A204.1 (cell line): ENCODE measurements around the gene AP4E1.
"Not testable (repeated sequence)": the region's sequence is repeated elsewhere in the genome, so short reads cannot be mapped to it uniquely, and the experiment has no call there.

Experiments
- FAIRE-seq: peaks from 2 replicates; lab custom pipeline; 2012; peaks lifted over from hg19 to GRCh38; lab: Jason Lieb, UNC

The AP4E1 gene

DNA sequence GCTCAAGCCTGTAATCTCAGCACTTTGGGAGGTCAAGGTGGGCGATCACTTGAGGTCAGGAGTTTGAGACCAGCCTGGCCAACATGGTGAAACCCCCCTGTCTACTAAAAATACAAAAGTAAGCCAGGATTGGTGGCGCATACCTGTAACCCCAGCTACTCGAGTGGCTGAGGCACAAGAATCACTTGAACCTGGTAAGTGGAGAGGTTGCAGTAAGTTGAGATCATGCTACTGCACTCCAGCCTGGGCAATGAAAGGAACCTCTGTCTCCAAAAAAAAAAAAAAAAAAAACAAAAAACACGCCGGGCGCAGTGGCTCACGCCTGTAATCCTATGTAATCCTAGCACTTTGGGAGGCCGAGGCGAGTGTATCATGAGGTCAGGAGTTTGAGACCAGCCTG is 18.9 kb upstream of the AP4E1 start:
- FAIRE-seq, result no peak

DNA sequence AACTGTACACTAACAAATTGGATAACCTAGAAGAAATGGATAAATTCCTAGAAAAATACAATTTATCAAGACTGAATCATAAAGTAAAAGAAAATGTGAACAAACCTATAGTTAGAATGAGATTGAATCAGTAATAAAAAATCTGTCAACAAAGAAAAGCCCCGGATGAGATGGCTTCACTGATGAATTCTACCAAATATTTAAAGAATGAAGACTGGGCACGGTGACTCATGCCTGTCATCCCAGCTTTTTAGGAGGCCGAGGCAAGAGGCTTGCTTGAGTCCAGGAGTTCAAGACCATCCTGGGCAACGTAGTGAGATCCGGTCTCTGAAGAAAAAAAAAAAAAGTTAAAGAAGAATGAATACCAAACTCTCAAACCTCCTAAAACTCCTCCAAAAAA is 17.7 kb upstream of the AP4E1 start:
- no peak for FAIRE-seq

GRCh38 chr15:50891159-50891558 is 17.3 kb upstream of the AP4E1 start:
- no peak for FAIRE-seq

GRCh38 chr15:50893976-50894375 is 14.5 kb upstream of the AP4E1 start:
- no peak for FAIRE-seq

DNA sequence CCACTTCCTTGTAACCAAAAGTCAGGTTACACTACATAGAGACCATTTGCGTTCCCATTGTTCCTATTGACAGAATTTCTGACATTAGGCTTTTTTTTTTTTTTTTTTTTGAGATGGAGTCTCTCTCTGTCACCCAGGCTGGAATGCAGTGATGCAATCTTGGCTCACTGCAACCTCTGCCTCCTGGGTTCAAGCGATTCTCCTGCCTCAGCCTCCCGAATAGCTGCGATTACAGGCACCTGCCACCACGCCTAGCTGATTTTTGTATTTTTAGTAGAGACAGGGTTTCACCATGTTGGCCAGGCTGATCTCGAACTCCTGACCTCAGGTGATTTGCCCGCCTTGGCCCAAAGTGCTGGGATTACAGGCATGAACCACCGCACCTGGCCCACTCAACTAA is 7.1 kb upstream of the AP4E1 start:
- FAIRE-seq, result not testable (repeated sequence)

DNA sequence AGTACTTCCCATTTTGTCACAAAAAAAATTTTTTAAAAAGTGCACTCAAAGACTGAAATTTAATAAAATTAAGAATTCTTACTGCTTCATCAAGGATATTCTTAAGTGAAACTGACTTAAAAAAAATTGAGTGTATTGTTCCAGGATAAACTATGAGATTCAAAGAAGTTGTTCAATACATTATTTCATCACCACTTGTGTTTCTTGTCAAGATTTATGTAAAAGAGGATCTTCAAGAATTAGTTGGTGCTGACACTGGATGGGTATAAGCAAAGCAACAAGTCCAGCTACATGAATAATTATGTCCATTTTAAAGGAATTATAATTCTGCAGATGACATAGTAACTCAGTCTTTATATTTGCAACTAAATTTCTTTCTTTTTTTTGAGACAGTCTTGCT is 4.3 kb upstream of the AP4E1 start:
- no peak for FAIRE-seq

- no peak for FAIRE-seq
These were observed 3.4 kb upstream of the AP4E1 start for GRCh38 chr15:50905055-50905454.

GRCh38 chr15:50906954-50907600 is 1.4 kb upstream of the AP4E1 start:
- no peak for FAIRE-seq

DNA sequence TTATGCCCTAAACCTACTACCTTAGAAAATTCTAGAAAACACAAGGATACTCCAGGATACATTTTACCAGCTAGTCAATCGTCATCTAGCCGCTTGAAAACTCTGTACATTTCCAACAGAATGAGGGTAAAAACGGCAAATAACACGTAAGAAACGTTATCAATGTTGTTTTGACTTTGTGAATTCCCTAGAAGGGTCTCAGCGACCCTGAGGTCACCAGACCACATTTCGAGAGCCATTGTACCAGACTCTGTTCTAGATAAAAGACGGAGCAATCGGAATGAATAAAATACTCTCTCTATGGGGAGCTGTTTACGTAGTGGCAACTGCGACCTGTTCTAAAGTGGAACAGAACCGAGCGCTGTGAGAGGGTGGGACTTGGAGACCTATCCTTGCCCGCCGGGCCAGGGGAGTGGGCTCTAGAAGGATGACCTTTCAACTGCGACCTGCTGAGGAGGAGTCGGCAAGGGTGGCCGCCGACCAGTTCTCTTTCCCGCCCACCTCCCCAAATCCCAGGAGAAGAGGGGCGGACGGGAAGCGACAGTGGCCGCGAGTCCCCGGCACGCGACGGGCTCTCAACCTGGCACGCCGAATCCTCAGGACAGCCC is 778 bp upstream of the AP4E1 start:
- FAIRE-seq, result no peak

DNA sequence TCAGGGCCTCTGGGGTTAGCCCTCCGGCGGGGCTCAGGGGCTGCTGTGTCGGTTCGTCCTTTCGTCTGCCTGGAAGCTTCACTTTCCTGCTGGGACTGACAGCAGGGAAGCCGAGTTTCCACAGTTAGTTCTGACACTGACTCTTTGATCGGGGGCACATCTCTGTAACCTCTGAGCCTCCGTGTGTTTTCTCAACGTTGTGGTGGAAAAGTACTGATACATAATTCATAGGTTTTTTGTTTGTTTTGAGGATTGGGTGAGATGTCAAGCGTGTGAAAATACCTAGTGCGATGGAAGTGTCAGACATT is 481 bp downstream of the AP4E1 start:
- no peak for FAIRE-seq

GRCh38 chr15:50910426-50910795 is 1.9 kb downstream of the AP4E1 start:
- FAIRE-seq, result not testable (repeated sequence)

DNA sequence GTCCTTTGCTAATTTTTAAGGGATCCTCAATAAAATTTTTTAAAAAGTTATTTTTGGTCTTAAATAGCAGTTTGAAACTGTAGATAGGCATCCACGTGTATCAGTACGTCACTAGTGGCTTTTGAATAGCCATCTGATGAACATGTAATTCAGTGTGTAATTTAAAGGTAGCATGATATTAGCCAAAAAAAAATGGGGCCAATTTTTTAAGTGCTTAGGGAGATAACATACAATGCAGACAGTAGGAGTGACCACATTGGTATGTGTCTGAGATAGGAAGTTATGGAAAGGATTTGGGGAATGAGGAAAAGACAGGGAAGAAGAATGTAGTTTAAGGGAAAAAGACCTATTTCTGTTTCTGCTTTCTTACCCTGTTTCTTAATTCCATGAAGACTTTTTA is 2.5 kb downstream of the AP4E1 start:
- no peak for FAIRE-seq

DNA sequence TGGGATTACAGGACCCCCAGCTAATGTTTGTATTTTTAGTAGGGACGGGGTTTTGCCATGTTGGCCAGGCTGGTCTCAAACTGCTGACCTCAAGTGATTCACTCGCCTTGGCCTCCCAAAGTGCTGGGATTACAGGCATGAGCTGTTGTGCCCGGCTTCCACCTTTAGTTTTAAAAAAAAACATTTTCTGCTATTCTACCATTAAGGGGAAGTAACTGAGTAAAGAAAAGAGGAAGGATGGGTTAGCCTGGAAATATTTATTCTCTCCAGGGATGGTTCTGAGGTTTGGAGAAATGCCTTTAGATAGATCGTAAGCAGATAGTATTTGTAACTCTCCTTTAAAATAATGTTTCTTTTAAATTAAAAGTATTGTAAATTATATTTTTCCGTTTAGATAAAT is 3.1 kb downstream of the AP4E1 start:
- no peak for FAIRE-seq

GRCh38 chr15:50916400-50916799 is 7.9 kb downstream of the AP4E1 start:
- FAIRE-seq, result no peak

DNA sequence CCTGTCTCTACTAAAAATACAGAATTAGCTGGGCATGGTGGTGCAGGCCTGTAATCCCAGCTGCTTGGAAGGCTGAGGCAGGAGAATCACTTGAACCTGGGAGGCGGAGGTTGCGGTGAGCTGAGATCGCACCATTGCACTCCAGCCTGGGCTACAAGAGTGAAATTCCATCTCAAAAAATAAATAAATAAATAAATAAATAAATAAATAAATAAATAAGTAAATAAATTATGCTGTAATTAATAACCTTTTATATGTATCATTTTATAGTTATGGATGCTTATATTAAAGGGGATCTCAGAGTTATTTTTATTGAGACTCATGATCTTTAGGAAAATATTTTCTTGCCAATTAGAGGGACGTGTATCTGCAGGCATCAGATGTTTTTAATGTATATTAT is 10.9 kb downstream of the AP4E1 start:
- FAIRE-seq, result not testable (repeated sequence)

DNA sequence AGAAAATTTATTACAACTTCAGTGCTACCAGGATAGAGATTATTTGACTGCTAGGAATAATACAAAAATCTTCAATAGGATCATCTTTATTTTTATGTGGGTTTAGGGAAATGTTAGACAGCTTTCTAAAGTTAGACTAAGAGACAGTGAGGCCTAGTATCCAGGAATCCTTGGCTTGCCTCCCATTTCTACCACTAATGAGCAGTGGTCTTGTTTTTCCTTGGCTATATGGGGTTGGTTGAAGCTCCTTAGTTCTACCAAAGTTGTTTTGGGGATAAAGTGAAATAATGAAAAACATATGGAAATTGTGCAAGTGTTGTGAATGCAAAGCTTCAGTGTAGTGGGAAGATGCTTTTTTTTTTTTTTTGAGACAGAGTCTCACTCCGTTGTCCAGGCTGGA is 16.8 kb downstream of the AP4E1 start:
- no peak for FAIRE-seq

DNA sequence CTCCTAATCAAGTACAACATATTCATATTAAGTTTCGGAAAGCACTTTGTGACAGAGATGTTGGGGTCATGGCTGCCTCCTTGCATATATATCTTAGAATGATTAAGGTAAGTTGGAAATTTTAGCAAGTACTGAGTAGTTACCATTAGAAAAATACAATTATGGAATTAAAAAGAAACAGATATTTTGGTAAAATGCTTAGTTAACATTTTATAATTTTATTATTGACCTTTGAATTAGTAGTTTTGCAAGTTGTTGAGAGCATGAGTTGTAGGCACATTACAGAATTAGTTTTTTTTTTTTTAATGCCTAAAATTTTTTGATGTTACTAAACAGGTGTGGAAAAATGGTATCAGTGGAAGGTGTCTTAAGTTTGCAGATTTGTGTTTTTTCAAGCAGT is 20.6 kb downstream of the AP4E1 start:
- FAIRE-seq, result no peak

- FAIRE-seq, result no peak
These were observed 22.3 kb downstream of the AP4E1 start for GRCh38 chr15:50930792-50931191.

DNA sequence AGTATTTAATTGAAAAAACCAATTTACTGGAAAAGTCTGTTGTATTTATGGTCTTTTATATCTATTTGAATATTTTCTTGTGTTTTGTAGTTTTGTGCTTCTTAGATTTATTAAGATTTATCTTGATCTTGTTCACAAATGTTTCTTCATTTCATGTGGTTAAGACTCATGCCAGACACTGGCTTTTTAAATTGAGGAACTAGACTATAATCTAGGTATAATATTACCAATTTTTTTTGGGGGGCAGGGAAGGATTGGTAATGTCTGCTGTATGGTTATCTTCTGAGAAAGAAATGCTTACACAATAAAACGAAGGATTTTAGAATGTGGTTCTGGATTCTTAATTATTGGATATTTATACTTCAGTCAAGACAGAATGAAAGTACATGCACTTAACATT is 24.9 kb downstream of the AP4E1 start:
- FAIRE-seq, result no peak

DNA sequence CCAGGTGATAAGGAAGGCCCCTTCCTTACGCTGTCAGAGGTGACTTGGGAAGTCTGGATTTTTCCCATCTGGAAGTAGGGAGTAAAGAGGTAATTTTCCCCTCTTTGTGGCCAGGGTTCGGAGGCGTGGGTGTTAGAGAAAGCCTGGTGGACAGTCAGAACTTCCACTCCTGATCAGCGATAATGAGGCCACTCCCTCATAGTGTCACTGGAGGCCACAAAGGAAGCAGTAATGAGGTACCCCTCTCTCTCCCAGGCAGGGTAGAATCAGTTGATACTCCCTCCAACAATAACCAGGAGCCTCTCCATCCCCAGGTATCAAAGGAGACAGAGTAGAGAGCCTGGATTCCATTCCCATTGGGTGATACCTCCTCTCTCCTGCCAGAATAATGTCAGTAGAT is 30.0 kb downstream of the AP4E1 start:
- FAIRE-seq, result no peak

DNA sequence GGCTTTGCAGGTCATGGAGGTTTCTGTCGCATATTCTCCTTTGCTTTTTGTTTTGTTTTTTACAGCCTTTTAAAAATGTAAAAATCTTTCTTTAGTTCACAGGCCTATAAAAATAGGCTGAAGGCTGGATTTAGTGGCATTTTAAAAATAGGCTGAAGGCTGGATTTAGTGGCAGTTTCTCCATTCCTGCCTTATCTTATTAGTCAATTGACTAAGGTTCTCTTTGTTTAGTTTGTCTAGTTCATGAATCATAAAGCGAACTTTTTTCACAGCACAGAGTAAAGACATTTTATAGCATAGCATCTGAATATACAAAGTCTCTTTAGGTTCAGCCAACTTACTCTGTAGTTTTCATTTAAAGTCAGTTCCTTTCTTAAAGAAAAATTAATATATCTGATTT is 31.4 kb downstream of the AP4E1 start:
- FAIRE-seq, result no peak

DNA sequence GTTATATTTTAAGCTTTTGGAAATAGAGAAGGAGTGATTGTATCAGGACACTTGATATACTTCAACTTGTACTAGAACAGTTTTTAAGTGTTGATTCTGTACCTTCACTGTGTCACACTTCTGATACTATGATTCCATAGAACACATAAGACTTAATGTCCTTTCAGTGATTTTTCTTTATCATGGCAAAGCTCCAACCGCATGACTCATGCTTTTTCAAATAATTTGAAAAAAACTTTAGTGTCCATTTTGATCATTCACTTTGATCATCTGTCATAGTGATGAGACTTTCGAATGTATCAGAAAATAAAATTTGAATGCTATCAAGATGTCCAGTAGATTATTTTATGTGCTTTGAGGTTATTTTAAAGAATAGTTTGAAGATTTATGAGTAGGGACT is 32.0 kb downstream of the AP4E1 start:
- FAIRE-seq, result no peak

DNA sequence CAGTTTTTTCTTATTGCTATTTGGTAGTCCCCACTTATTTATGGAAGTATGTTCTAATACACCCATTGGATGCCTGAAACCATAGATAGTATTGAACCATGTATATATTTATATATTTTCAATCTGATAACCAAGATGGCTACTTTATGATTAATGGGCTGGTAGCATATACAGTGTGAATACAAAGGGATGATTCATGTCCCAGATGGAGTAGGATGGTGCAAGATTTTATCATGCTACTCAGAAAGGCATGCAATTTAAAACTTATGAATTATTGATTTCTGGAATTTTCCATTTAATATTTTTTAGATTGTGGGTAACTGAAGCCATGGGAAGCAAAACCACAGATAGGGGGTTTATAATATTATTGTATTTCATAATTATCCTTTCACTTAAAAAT is 35.2 kb downstream of the AP4E1 start:
- no peak for FAIRE-seq

GRCh38 chr15:50944672-50945071 is 36.2 kb downstream of the AP4E1 start:
- FAIRE-seq, result no peak

DNA sequence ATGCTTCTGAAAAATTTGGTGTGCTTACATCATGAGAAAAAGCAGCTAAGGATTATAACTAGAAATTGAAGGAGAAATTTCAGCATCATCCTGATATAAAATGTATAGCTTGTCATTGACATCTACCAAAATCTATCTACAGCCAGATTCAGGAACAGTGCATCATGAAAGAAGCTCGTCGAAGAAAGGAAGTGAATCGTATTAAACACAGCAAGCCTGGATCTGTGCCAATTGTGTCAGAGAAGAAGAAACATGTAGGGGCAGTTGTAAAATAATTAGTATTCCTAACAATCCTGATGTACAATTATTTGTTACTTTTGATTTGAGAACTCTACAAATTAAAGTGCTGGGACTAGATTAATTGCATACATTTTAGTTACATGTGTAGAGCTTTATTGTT is 37.2 kb downstream of the AP4E1 start:
- no peak for FAIRE-seq
